HCT116 (cell line): Measurements from ENCODE around the gene CFAP410.

Experiments used
- CTCF ChIP-seq, 3 experiments: fragments of 200-600 bp in 1 of 3; sonication (generic) in 1 of 3; IDR thresholded peaks in 2 of 3; conservative IDR thresholded peaks in 1 of 3; 2 replicates each; pipeline ENCODE4 v1.5.1; 2012 to 2017; ENCODE audit warnings: low read depth in 2 of 3, low read length in 2 of 3, antibody characterized with exemption in 1 of 3, borderline replicate concordance in 1 of 3, control low read depth in 1 of 3, mild to moderate bottlenecking in 1 of 3, mixed read lengths in 1 of 3, mixed run types in 1 of 3, moderate library complexity in 1 of 3; ENCODE audit not compliant: insufficient read depth in 1 of 3
- EZH2 ChIP-seq: fragments of 200-600 bp; sonication (generic); IDR thresholded peaks from 2 replicates; pipeline ENCODE4 v1.6.1; 2017; ENCODE audit warnings: antibody characterized with exemption, mixed run types
- POLR2A ChIP-seq: IDR thresholded peaks from 2 replicates; pipeline ENCODE4 v1.7.0; 2011; ENCODE audit warnings: borderline replicate concordance; ENCODE audit not compliant: insufficient read depth, insufficient read length; ENCODE audit errors: extremely low read depth
- RAD21 ChIP-seq: IDR thresholded peaks from 2 replicates; pipeline ENCODE4 v1.6.1; 2012; ENCODE audit warnings: low read depth, mild to moderate bottlenecking
- SIN3A ChIP-seq: IDR thresholded peaks from 2 replicates; pipeline ENCODE4 v1.6.1; 2012; ENCODE audit warnings: low read depth

GRCh38 chr21:44315691-44316203 is 23.4 kb downstream of the CFAP410 start:
- no peak for TF ChIP-seq EZH2
- no peak for TF ChIP-seq CTCF (IDR thresholded peaks at IDR 0.05 in 2 of 3, conservative IDR thresholded peaks at IDR 0.05 in 1 of 3; ENCODE audit: borderline replicate concordance in 1 of 3, insufficient read depth in 1 of 3, low read depth in 2 of 3, low read length in 2 of 3)
- TF ChIP-seq SIN3A, result no peak
- TF ChIP-seq POLR2A, result no peak
- no peak for TF ChIP-seq RAD21
